ENCODE measurements around the gene PHTF2. TPM values are rescaled to one million over a fixed set of nuclear protein-coding genes. Genes with fewer than 3 reads are reported as not detected.

PHTF2 gene
- total and polyA plus RNA-seq, 12 donors: 12.8 to 29.1 (median 25.1) TPM

DNA sequence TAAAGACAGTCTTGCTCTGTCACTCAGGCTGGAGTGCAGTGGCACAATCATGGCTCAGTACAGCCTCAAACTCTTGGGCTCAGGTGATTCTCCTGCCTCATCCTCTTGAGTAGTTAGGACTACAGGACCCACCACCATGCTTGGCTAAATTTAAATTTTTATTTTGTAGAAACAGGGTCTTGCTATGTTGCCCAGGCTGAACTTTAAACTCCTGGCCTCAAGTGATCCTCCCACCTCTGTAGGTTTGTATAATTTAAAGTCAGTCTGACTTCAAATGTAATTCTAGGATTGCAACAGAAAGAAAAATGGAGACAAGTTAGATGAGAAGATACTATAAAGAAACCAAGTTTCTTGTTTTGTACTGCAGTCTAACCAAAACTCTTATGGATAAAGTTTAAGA is 11.8 kb upstream of the PHTF2 start:
- Histone ChIP-seq H3K4me1 (peaks cover 0 to 8% (median 0%) of the 10 kb centered on the region in 9 donors), H3K36me3 (peaks cover 0 to 28% (median 0%) of the 10 kb centered on the region in 9 donors), H3K27me3 (no peaks in the 10 kb centered on the region), H3K9me3 (peaks cover 0 to 11% (median 0%) of the 10 kb centered on the region in 11 donors), H3K27ac (no peak overlapping the region), H3K4me3 (no peak overlapping the region)
- TF ChIP-seq, protein P1, sequence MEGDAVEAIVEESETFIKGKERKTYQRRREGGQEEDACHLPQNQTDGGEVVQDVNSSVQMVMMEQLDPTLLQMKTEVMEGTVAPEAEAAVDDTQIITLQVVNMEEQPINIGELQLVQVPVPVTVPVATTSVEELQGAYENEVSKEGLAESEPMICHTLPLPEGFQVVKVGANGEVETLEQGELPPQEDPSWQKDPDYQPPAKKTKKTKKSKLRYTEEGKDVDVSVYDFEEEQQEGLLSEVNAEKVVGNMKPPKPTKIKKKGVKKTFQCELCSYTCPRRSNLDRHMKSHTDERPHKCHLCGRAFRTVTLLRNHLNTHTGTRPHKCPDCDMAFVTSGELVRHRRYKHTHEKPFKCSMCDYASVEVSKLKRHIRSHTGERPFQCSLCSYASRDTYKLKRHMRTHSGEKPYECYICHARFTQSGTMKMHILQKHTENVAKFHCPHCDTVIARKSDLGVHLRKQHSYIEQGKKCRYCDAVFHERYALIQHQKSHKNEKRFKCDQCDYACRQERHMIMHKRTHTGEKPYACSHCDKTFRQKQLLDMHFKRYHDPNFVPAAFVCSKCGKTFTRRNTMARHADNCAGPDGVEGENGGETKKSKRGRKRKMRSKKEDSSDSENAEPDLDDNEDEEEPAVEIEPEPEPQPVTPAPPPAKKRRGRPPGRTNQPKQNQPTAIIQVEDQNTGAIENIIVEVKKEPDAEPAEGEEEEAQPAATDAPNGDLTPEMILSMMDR (IDR thresholded peaks at IDR 0.05): no peak
- ATAC-seq (no peak), DNase-seq (no peak)
- intact Hi-C loops (cut with DNase I): no loop called here

DNA sequence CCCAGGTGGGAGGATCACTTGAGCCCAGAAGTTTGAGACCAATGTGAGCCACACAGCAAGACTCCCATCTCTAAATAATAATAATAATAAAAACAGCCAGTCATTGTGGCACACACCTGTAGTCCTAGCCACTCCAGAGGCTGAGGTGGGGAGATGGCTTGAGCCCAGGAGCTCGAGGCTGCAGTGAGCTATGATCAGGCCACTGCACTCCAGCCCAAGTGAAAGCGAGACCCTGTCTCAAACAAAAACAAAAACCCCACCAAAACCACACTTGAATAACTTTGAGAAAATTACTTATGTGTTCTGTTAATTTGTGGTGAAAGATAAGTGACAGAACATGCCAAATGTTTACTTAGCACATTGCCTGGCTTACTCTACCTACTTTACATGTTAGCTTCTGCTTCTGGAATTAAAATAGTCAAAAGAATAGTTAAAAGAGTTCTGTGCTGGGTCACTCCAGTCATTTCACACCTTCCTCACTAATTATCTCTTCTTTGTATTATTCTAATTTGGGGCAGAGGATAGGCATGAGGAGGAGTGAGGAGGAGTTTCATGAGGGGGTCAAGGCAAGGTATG is 10.2 kb upstream of the PHTF2 start:
- DNase-seq: no peak
- Histone ChIP-seq H3K4me1 (peaks cover 0 to 12% (median 0%) of the 10 kb centered on the region in 9 donors), H3K36me3 (peaks cover 0 to 21% (median 0%) of the 10 kb centered on the region in 9 donors), H3K27ac (no peak overlapping the region), H3K27me3 (no peaks in the 10 kb centered on the region), H3K9me3 (peaks cover 0 to 11% (median 0%) of the 10 kb centered on the region in 11 donors), H3K4me3 (no peak overlapping the region)
- 92 to 100% methylated on average over 2 of the region's 2 CpGs for WGBS, 2 donors
- intact Hi-C loops (cut with DNase I): no loop called here
- TF ChIP-seq, protein P1 (IDR thresholded peaks at IDR 0.05): no peak
- no peak for ATAC-seq

DNA sequence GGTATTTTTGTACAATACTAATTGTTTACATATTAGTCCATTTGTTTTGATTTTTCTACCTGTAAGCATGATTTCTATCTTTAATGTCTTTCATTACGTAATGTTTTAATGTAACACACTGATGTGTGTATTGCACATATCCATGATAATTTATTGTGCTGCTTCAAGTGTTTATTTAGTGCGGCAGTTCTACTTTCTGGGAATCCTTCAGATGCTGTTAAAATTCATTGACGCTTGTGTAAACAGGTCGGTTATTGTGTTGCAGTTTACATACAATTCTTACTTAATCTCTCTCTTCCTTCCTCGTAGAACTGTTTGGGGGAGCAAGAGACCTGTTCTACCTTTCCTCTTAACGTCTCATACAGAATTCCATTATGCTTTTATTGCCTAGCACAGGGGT is 7.2 kb upstream of the PHTF2 start:
- TF ChIP-seq, protein P1 (IDR thresholded peaks at IDR 0.05): no peak
- Histone ChIP-seq H3K36me3 (peaks cover 0 to 36% (median 0%) of the 10 kb centered on the region in 9 donors), H3K4me3 (no peak overlapping the region), H3K27me3 (no peaks in the 10 kb centered on the region), H3K9me3 (peaks cover 0 to 2% (median 0%) of the 10 kb centered on the region in 11 donors), H3K27ac (no peak overlapping the region), H3K4me1 (peaks cover 0 to 28% (median 1%) of the 10 kb centered on the region in 9 donors)
- 86 to 88% methylated on average over 6 of the region's 6 CpGs for WGBS, 2 donors
- DNase-seq: no peak
- intact Hi-C loops (cut with DNase I): loop anchor here in 2 of 10 donors (10.0 kb wide), 2 partner anchors 113 to 143 kb away; no protein-coding TSS in a partner anchor
- no peak for ATAC-seq

DNA sequence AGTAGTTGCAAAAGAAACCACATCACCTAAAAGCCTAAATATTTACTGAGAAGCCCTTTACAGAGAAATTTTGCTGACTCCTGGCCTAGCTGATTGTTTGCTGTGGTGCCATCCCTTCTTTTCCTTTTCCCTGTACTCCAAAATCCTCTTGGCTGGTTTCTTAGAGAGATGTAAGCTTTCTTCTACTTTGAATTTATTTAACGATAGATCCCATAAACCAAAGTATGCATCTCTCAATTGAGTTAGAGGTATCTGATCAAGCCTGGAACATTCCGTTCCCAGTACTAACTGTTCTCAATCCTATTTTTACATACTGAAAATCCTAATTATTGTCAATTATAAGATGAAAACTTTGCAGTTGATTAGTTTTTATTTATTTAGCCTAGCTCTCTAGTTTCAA is 6.6 kb upstream of the PHTF2 start:
- Histone ChIP-seq H3K9me3 (no peaks in the 10 kb centered on the region), H3K27me3 (no peaks in the 10 kb centered on the region), H3K4me3 (no peak overlapping the region), H3K27ac (no peak overlapping the region), H3K4me1 (peaks cover 4 to 34% (median 7%) of the 10 kb centered on the region in 9 donors), H3K36me3 (peaks cover 0 to 35% (median 0%) of the 10 kb centered on the region in 9 donors)
- WGBS, 2 donors: 73 to 93% methylated on average over 2 of the region's 2 CpGs
- ATAC-seq: no peak
- TF ChIP-seq, protein P1 (IDR thresholded peaks at IDR 0.05): no peak
- intact Hi-C loops (cut with DNase I): loop anchor here in 2 of 10 donors (10.0 kb wide), 2 partner anchors 113 to 143 kb away; no protein-coding TSS in a partner anchor
- no peak for DNase-seq
